ENCODE results near the gene COQ4. TPM values are rescaled to one million over a fixed set of nuclear protein-coding genes. Genes with fewer than 3 reads are reported as not detected.

Gene COQ4
- total and polyA plus RNA-seq, 7 donors, result 20.0 to 60.9 (median 26.8) TPM

DNA sequence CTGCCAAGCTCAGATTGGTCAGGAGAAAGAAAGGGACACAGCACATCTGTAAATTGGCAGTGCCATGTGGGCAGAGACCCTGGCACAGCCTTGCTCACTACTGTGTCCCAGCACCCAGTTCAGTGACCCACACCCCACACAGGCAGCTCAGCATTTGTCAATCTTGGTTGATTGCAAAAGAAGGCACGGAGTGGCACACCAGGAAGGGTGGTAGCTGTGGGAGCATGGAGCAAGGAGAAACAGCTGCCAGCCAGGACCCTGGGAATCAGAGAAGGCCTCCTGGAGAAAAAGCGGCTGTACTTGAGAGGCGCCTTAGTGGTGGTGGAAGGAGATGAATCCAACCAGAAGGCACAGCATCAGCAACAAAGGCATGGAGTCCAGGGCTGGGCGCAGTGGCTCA is 21.2 kb downstream of the COQ4 start:
- Histone ChIP-seq H3K27me3 (ENCODE audit: insufficient read depth in 3 of 3, low read length in 2 of 3) (no peaks in the 10 kb centered on the region), H3K36me3 (ENCODE audit: insufficient read depth in 1 of 2, low read depth in 1 of 2) (peaks cover 0 to 70% of the 10 kb centered on the region in 2 donors), H3K4me1 (peaks cover 7% of the 10 kb centered on the region), H3K4me3 (no peak overlapping the region), H3K27ac (no peak overlapping the region), H3K9me3 (no peaks in the 10 kb centered on the region)
- DNase-seq (no peak), ATAC-seq (no peak)
- TF ChIP-seq, protein P1, sequence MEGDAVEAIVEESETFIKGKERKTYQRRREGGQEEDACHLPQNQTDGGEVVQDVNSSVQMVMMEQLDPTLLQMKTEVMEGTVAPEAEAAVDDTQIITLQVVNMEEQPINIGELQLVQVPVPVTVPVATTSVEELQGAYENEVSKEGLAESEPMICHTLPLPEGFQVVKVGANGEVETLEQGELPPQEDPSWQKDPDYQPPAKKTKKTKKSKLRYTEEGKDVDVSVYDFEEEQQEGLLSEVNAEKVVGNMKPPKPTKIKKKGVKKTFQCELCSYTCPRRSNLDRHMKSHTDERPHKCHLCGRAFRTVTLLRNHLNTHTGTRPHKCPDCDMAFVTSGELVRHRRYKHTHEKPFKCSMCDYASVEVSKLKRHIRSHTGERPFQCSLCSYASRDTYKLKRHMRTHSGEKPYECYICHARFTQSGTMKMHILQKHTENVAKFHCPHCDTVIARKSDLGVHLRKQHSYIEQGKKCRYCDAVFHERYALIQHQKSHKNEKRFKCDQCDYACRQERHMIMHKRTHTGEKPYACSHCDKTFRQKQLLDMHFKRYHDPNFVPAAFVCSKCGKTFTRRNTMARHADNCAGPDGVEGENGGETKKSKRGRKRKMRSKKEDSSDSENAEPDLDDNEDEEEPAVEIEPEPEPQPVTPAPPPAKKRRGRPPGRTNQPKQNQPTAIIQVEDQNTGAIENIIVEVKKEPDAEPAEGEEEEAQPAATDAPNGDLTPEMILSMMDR (IDR thresholded peaks at IDR 0.05), result no peak
- intact Hi-C loops (cut with DNase I), result loop anchor here in 1 of 2 donors (5.0 kb wide), 1 partner anchor 47 kb away; no protein-coding TSS in a partner anchor
- WGBS, 3 donors, result 95 to 99% (median 95%) methylated on average over 4 of the region's 4 CpGs

DNA sequence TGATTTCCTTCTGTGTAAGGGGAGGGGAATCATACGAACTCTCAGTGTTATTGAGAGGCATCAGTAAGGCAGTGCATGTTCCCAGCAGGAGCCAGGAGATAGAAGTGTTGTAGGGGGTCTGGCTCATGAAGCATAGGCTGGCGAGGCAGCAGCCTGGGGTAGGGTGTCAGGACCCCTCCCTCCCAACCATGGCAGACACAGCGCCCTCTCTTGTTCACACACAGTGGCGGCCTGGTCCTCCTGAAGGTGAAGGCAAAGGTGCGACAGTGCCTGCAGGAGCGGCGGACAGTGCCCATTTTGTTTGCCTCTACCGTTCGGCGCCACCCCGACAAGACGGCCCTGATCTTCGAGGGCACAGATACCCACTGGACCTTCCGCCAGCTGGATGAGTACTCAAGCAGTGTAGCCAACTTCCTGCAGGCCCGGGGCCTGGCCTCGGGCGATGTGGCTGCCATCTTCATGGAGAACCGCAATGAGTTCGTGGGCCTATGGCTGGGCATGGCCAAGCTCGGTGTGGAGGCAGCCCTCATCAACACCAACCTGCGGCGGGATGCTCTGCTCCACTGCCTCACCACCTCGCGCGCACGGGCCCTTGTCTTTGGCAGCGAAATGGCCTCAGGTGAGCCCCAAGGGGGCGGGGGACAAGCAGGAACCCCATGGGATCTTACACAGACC is 22.4 kb downstream of the COQ4 start:
- TF ChIP-seq, protein P1 (IDR thresholded peaks at IDR 0.05), result no peak
- 91 to 94% (median 93%) methylated on average over 28 of the region's 28 CpGs for WGBS, 3 donors
- no peaks in the 10 kb centered on the region for H3K27me3 ChIP-seq (ENCODE audit: insufficient read depth in 3 of 3, low read length in 2 of 3)
- H3K27ac ChIP-seq, result no peak overlapping the region
- ATAC-seq, result no peak
- H3K4me3 ChIP-seq, result no peak overlapping the region
- peaks cover 7% of the 10 kb centered on the region for H3K4me1 ChIP-seq
- intact Hi-C loops (cut with DNase I), result loop anchor here in 1 of 2 donors (5.0 kb wide), 1 partner anchor 48 kb away; no protein-coding TSS in a partner anchor
- no peaks in the 10 kb centered on the region for H3K9me3 ChIP-seq
- DNase-seq, result no peak
- H3K36me3 ChIP-seq (ENCODE audit: insufficient read depth in 1 of 2, low read depth in 1 of 2), result peaks cover 2 to 82% of the 10 kb centered on the region in 2 donors

DNA sequence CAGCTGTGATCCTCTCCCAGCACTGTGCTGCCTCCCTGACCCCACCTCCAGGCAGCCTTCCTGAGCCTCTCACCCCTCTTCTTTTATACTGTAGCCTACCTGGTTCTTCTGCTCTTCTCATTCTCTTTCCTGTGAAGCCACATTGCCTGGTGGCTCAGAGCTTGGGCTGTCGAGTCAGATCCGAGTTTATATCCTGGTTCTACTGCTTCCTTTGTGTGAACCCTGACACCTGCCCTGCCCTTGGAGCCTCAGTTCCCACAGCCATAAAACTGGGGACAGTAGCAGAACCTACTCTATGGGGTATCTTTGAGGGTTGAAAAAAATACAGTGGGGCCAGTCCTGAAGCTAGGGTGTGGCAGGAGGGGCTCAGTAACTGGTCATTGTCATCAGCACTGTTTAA is 26.5 kb downstream of the COQ4 start:
- H3K27ac ChIP-seq, result no peak overlapping the region
- intact Hi-C loops (cut with DNase I), result no loop called here
- H3K36me3 ChIP-seq (ENCODE audit: insufficient read depth in 1 of 2, low read depth in 1 of 2), result peaks cover 6 to 92% of the 10 kb centered on the region in 2 donors
- WGBS, 3 donors, result 76 to 85% (median 82%) methylated on average over 2 of the region's 2 CpGs
- H3K27me3 ChIP-seq (ENCODE audit: insufficient read depth in 3 of 3, low read length in 2 of 3), result no peaks in the 10 kb centered on the region
- H3K9me3 ChIP-seq, result no peaks in the 10 kb centered on the region
- DNase-seq, result no peak
- no peaks in the 10 kb centered on the region for H3K4me1 ChIP-seq
- ATAC-seq, result no peak
- no peak overlapping the region for H3K4me3 ChIP-seq
- TF ChIP-seq, protein P1 (IDR thresholded peaks at IDR 0.05), result no peak

DNA sequence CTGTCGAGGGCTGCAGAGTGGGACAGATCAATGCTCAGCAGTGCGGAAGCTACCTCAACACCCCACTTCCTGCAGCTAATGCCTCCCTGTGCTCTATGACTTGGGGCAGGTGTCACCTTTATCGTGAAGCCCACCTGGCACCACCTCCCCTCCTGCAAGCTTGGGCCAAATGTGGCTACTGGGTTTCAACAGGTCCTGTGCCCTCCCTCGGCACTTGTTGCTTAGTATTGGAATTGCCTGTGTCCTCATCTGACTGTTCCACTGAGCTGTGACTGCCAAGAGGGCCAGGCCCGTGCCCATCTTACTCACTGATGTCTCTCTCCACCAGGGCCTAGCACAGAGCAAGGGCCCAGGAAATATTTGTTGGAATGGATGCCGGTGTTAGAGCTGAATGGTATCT is 27.1 kb downstream of the COQ4 start:
- H3K27ac ChIP-seq, result no peak overlapping the region
- H3K27me3 ChIP-seq (ENCODE audit: insufficient read depth in 3 of 3, low read length in 2 of 3), result no peaks in the 10 kb centered on the region
- TF ChIP-seq, protein P1 (IDR thresholded peaks at IDR 0.05), result no peak
- DNase-seq (no peak), ATAC-seq (no peak)
- WGBS, 3 donors, result 86 to 93% (median 89%) methylated on average over 6 of the region's 6 CpGs
- H3K9me3 ChIP-seq, result no peaks in the 10 kb centered on the region
- no peaks in the 10 kb centered on the region for H3K4me1 ChIP-seq
- peaks cover 6 to 92% of the 10 kb centered on the region in 2 donors for H3K36me3 ChIP-seq (ENCODE audit: insufficient read depth in 1 of 2, low read depth in 1 of 2)
- H3K4me3 ChIP-seq, result no peak overlapping the region
- intact Hi-C loops (cut with DNase I), result no loop called here

DNA sequence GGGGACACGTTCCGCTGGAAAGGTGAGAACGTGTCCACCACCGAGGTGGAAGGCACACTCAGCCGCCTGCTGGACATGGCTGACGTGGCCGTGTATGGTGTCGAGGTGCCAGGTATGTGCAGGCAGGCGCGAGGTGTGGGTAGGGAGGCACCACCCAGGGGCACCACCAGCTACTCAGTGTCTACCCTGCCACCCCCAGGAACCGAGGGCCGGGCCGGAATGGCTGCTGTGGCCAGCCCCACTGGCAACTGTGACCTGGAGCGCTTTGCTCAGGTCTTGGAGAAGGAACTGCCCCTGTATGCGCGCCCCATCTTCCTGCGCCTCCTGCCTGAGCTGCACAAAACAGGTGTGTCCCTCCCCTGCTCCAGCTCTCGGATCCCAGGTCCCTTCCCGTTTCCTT is 32.8 kb downstream of the COQ4 start:
- TF ChIP-seq, protein P1 (IDR thresholded peaks at IDR 0.05), result no peak
- intact Hi-C loops (cut with DNase I), result no loop called here
- Histone ChIP-seq H3K4me3 (no peak overlapping the region), H3K9me3 (no peaks in the 10 kb centered on the region), H3K4me1 (no peaks in the 10 kb centered on the region), H3K27me3 (ENCODE audit: insufficient read depth in 3 of 3, low read length in 2 of 3) (no peaks in the 10 kb centered on the region), H3K36me3 (ENCODE audit: insufficient read depth in 1 of 2, low read depth in 1 of 2) (peaks cover 7 to 85% of the 10 kb centered on the region in 2 donors), H3K27ac (no peak overlapping the region)
- ATAC-seq (no peak), DNase-seq (no peak)
- 94 to 96% (median 94%) methylated on average over 19 of the region's 19 CpGs for WGBS, 3 donors

Measured in psoas muscle (tissue), 8 donors.